Muscle of leg (tissue), 11 donors: ENCODE measurements around the gene RAET1L. TPM values are rescaled to one million over a fixed set of nuclear protein-coding genes. Genes with fewer than 3 reads are reported as not detected.
"Not testable (repeated sequence)": the region's sequence is repeated elsewhere in the genome, so short reads cannot be mapped to it uniquely, and the experiment has no call there.

Source experiments
- DNase-seq: peaks from one replicate; pipeline ENCODE4 v3.0.0; 2013
- H3K27ac ChIP-seq: one replicate; pipeline ENCODE4 v1.5.1; 2013; ENCODE audit warnings: mild to moderate bottlenecking, low read length, control low read depth
- H3K27me3 ChIP-seq: one replicate; pipeline ENCODE4 v1.6.1; 2013; ENCODE audit warnings: low read length; ENCODE audit not compliant: control insufficient read depth, insufficient read depth
- H3K36me3 ChIP-seq: one replicate; pipeline ENCODE4 v1.6.1; 2013; ENCODE audit warnings: low read length; ENCODE audit not compliant: control insufficient read depth, insufficient read depth
- H3K4me1 ChIP-seq: one replicate; pipeline ENCODE4 v1.6.1; 2013; ENCODE audit warnings: low read length; ENCODE audit not compliant: control insufficient read depth, insufficient read depth
- H3K4me3 ChIP-seq: one replicate; pipeline ENCODE4 v1.5.1; 2013; ENCODE audit warnings: low read length, control low read depth
- H3K9me3 ChIP-seq: replicated peaks from 2 replicates; pipeline ENCODE4 v1.6.1; 2013; ENCODE audit warnings: low read depth, low read length; ENCODE audit not compliant: control insufficient read depth
- WGBS: methylation state at CpG from one replicate; pipeline ENCODE4 v1.1.5; 2013; ENCODE audit warnings: missing lambda C conversion rate; ENCODE audit not compliant: insufficient coverage; 5-methylcytosine and 5-hydroxymethylcytosine counted together
- polyA plus RNA-seq, 8 donors: library from polyadenylated mRNA; unstranded; fragments of 120-200 nt; gene quantifications; one replicate each; pipeline versions ENCODE4 v1.2.1 to v1.2.3, GENCODE V29; 2013; ENCODE audit warnings: inconsistent platforms in 1 of 8, low replicate concordance in 1 of 8; ENCODE audit not compliant: insufficient read length in 8 of 8, insufficient read depth in 1 of 8
- total RNA-seq: library from RNA; stranded (reverse); fragments of 120-200 nt; gene quantifications from one replicate; pipeline ENCODE4 v1.2.4, GENCODE V29; 2013

RAET1L gene
- total and polyA plus RNA-seq, 9 donors: 0.14 to 0.37 TPM; not detected in 7

DNA sequence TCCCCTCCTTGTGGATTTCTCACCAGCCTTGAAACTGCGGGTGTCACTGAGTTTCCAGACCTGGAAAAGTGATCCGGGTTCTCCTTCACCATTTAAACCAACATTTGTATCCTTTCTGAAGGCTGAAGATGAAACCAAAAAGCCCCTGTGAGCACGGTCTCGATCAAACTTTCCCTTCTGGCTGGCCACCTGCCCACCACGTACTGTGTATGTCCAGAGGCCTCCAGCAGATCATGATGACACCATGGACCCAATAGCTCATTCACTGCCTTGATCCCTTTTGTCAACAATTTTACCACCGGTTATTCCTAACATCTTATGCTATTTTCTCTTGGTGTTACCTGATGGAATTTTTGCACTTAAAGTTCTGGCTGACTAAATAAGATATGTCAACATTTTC lies 46.0 kb downstream of the RAET1L start:
- DNase-seq: no peak
- no peaks in the 10 kb centered on the region for H3K36me3 ChIP-seq
- WGBS: 64% methylated on average over 4 of the region's 6 CpGs
- no peaks in the 10 kb centered on the region for H3K4me1 ChIP-seq
- H3K27me3 ChIP-seq: peaks cover 69% of the 10 kb centered on the region
- H3K27ac ChIP-seq: no peak overlapping the region
- H3K4me3 ChIP-seq: no peak overlapping the region
- no peaks in the 10 kb centered on the region for H3K9me3 ChIP-seq

DNA sequence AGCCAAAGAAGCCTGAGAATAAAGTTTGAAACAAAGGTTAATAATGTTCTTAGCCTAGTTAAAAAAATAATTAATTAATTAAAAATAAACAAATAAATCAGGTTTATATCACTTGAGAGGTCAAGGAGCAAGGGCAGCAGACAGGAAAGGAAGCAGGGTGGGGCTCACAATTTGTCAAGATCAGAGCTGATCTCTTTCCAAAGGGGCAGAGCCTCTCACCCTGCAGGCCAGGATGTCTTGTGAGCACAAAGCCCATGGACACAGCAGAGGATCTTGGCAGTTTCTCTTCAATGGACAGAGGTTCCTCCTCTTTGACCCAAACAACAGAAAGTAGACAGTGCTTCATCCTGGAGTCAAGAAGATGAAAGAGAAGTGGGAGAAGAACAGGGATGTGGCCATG lies 46.7 kb downstream of the RAET1L start:
- Histone ChIP-seq H3K4me3 (no peak overlapping the region), H3K27ac (no peak overlapping the region), H3K9me3 (no peaks in the 10 kb centered on the region), H3K36me3 (no peaks in the 10 kb centered on the region), H3K27me3 (peaks cover 75% of the 10 kb centered on the region), H3K4me1 (no peaks in the 10 kb centered on the region)
- no peak for DNase-seq

DNA sequence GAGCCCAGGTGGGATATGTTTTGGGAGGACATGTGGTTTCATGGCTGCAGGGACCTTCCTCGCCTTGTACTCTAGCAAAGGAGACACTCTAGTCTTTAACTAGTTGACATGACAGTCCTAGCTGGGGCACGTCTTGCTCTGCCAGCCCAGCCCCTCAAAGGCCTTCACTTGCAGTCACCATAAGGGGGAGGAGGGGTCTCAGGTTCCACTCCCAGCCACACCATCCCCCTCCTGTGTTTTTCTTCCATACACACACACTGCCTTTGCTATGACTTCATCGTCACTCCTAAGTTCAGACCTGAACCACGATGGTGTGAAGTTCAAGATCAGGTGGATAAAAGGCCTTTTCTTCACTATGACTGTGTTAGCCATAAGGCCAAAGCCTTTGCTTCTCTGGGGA lies 48.1 kb downstream of the RAET1L start:
- Histone ChIP-seq H3K27me3 (peaks cover 68% of the 10 kb centered on the region), H3K4me1 (no peaks in the 10 kb centered on the region), H3K27ac (no peak overlapping the region), H3K36me3 (no peaks in the 10 kb centered on the region), H3K4me3 (no peak overlapping the region), H3K9me3 (no peaks in the 10 kb centered on the region)
- no peak for DNase-seq
- 20% methylated on average over 2 of the region's 4 CpGs for WGBS

DNA sequence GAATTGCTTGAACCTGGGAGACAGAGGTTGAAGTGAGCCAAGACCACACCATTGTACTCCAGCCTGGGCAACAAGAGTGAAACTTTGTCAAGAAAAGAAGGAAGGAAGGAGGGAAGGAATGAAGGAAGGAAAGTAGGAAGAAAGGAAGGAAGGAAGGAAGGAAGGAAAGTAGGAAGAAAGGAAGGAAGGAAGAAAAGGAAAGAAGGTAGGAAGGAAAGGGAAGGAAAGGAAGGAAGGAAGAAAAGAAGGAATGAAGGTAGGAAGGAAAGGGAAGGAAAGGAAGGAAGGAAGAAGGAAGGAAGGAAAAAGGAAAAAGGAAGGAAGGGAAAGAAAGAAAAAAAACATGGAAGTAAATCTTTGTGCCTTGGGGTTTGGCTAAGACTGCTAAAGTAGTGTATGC lies 49.9 kb downstream of the RAET1L start:
- H3K4me3 ChIP-seq: no peak overlapping the region
- H3K9me3 ChIP-seq: no peaks in the 10 kb centered on the region
- no peak overlapping the region for H3K27ac ChIP-seq
- DNase-seq: no peak
- no peaks in the 10 kb centered on the region for H3K4me1 ChIP-seq
- peaks cover 67% of the 10 kb centered on the region for H3K27me3 ChIP-seq
- no peaks in the 10 kb centered on the region for H3K36me3 ChIP-seq

DNA sequence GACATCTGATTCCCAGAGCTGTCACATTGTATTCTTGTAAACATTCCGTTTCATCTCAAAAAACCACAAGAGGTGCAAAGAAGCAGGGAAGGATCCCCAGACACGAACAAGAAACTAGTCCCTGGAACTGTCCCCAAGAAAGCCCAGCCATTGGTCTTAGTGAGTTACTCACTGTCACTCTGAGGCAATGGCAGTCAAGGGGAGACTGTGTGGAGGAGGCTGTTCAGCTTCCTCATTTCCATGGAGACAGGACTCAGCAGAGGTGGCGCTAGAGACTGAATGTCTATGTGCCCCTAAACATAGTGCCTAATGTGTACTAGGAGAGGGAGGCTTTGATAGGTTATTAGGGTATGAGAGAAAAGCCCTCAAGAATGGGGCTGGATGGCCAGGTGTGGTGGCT lies 50.5 kb downstream of the RAET1L start:
- Histone ChIP-seq H3K4me1 (no peaks in the 10 kb centered on the region), H3K9me3 (no peaks in the 10 kb centered on the region), H3K4me3 (no peak overlapping the region), H3K27ac (no peak overlapping the region), H3K27me3 (peaks cover 69% of the 10 kb centered on the region), H3K36me3 (no peaks in the 10 kb centered on the region)
- no peak for DNase-seq
- WGBS: 17% methylated on average over 2 of the region's 3 CpGs

DNA sequence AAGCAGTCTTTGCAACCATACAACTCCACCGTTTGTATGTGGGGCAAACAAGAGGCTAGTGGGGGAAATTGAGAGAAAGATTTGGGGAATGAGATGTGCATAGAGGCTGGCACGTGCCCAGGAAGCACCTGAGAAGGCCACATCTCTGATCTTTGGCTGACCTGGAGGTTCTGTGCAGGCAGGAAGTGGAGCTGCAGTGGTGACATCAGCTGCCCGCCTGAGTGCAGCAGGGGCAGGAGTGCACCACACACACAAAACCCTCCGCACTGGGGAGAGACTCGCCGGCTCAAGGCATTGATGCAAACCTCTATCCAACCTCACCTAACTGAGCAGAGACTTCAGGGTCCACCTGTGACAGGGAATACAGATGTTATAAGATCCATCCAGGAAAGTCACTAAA lies 50.9 kb downstream of the RAET1L start:
- not testable (repeated sequence) for H3K36me3 ChIP-seq, H3K27ac ChIP-seq, H3K9me3 ChIP-seq, DNase-seq, H3K4me3 ChIP-seq, H3K4me1 ChIP-seq
- H3K27me3 ChIP-seq: peaks cover 73% of the 10 kb centered on the region
- WGBS: 29% methylated on average over 1 of the region's 6 CpGs

DNA sequence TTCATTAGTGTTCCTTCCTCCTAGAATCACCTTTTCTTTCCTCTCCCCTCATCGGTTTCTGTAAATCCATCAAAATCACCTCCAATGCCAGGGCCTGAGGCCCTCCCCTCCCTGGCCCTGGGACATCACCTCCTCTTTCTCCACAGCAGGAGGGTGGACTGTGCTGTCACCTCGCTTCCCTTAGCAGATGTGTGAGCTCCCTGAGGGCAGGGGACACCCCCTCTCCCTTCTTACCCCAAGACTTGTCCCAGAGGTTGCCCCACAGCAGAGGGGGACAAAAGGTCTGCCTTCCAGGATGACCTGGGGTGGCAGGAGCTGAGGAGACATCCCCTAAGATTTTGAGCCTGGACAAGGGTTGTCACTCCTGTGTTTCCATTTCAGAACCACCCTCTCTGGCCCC lies 55.7 kb downstream of the RAET1L start:
- Histone ChIP-seq H3K36me3 (no peaks in the 10 kb centered on the region), H3K4me3 (no peak overlapping the region), H3K4me1 (peaks cover 9% of the 10 kb centered on the region), H3K9me3 (no peaks in the 10 kb centered on the region), H3K27ac (no peak overlapping the region), H3K27me3 (peaks cover 82% of the 10 kb centered on the region)
- WGBS: no CpG with 5 or more reads among the region's 2 CpGs
- no peak for DNase-seq

DNA sequence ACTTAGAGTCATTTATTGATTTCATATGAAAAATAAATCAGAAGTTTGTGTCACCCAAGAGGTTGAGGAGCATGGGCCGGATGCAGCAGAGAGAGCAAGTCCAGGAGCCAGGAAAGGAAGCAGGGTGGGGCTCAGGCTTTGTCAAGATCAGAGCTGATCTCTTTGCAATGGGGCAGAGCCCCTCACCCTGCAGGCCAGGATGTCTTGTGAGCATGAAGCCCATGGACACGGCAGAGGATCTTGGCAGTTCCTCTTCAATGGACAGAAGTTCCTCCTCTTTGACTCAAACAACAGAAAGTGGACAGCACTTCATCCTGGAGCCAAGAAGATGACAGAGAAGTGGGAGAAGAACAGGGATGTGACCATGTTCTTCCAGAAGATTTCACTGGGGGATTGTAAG lies 56.4 kb downstream of the RAET1L start:
- 60% methylated on average over 1 of the region's 2 CpGs for WGBS
- not testable (repeated sequence) for H3K36me3 ChIP-seq, H3K9me3 ChIP-seq, DNase-seq, H3K27ac ChIP-seq, H3K4me3 ChIP-seq
- H3K4me1 ChIP-seq: peaks cover 16% of the 10 kb centered on the region
- peaks cover 83% of the 10 kb centered on the region for H3K27me3 ChIP-seq

Other genes with a start within 250 kb of the RAET1L start
- 16.0 TPM for gene LRP11, start 161.2 kb downstream of the RAET1L start, total RNA-seq
- 10 to 100 TPM; 17.0 to 29.5 (median 23.2) TPM for gene LRP11, start 161.2 kb downstream of the RAET1L start, polyA plus RNA-seq
- gene RAET1E, start 127.4 kb downstream of the RAET1L start, total RNA-seq: 0.89 TPM
- 1 to 10 TPM in 3 of 8 donors, under 1 TPM in 5; 0.35 to 3.4 (median 0.89) TPM for gene RAET1E, start 127.4 kb downstream of the RAET1L start, polyA plus RNA-seq
- 0.09 TPM for gene RAET1G, start 102.4 kb downstream of the RAET1L start, total RNA-seq
- gene RAET1G, start 102.4 kb downstream of the RAET1L start, polyA plus RNA-seq: under 1 TPM in 7 of 8 donors, not detected in 1; 0.13 to 0.27 (median 0.19) TPM
- 0.27 TPM for gene ULBP2, start 83.5 kb downstream of the RAET1L start, total RNA-seq
- gene ULBP2, start 83.5 kb downstream of the RAET1L start, polyA plus RNA-seq: under 1 TPM in 7 of 8 donors, not detected in 1; 0.23 to 0.53 (median 0.29) TPM
- gene ULBP1, start 61.6 kb downstream of the RAET1L start, total RNA-seq: 0.13 TPM
- gene ULBP1, start 61.6 kb downstream of the RAET1L start, polyA plus RNA-seq: under 1 TPM; 0.25 to 0.71 (median 0.39) TPM
- gene ULBP3, start 43.6 kb upstream of the RAET1L start, total RNA-seq: 3.9 TPM
- gene ULBP3, start 43.6 kb upstream of the RAET1L start, polyA plus RNA-seq: 1 to 10 TPM; 1.5 to 3.5 (median 2.5) TPM
- gene PPP1R14C, start 117.5 kb upstream of the RAET1L start, total RNA-seq: 30.2 TPM
- gene PPP1R14C, start 117.5 kb upstream of the RAET1L start, polyA plus RNA-seq: 10 to 100 TPM; 25.3 to 47.3 (median 37.6) TPM